ENCODE measurements around the gene MRPS24. TPM values are rescaled to one million over a fixed set of nuclear protein-coding genes. Genes with fewer than 3 reads are reported as not detected.

MRPS24 gene
- total and polyA plus RNA-seq, 2 donors (not counting 3 experiments of a cell fraction or from before 2014, with no cell fraction given), result 105 to 279 TPM

DNA sequence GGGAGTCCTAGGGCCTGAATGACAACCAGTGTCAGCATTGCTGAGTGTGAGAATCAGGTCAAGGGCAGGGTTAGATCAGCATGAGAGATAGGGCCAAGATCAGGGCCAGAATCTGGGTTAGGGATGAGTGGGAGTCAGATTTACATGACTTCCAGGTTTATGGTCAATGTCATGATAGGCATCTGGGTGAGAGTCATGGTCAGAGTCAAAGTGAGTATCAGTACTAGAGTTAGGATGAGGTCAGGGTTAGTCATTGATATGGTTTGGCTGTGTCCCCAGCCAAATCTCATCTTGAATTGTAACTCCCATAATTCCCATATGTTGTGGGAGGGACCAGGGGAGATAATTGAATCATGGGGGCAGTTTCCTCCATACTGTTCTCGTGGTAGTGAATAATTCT lies 12.3 kb downstream of the MRPS24 start:
- Histone ChIP-seq H3K9me1 (replicated peaks; ENCODE audit: control insufficient read depth, extremely low read depth, insufficient read depth, low read length) (no peaks in the 10 kb centered on the region), H3K79me2 (ENCODE audit: control insufficient read depth, insufficient read depth, low read length) (no peaks in the 10 kb centered on the region), H3K9me3 (replicated peaks; ENCODE audit: control insufficient read depth, insufficient read depth, low read length) (no peaks in the 10 kb centered on the region), H3K4me2 (ENCODE audit: insufficient read depth, low read length) (no peak overlapping the region), H3K27me3 (ENCODE audit: control insufficient read depth in 2 of 2, insufficient read depth in 2 of 2, low read length in 2 of 2) (peaks cover 0 to 6% of the 10 kb centered on the region in 2 experiments), H3K4me1 (ENCODE audit: control insufficient read depth, extremely low read depth, insufficient read depth, low read length) (no peaks in the 10 kb centered on the region), H3K36me3 (ENCODE audit: control insufficient read depth in 2 of 2, extremely low read depth in 1 of 2, insufficient read depth in 2 of 2, low read length in 2 of 2) (no peaks in the 10 kb centered on the region), H2AFZ (ENCODE audit: low read depth, low read length) (no peak overlapping the region), H3K9ac (replicated peaks; ENCODE audit: extremely low read depth, insufficient read depth, low read length) (no peak overlapping the region), H3K27ac (ENCODE audit: insufficient read depth, low read depth, low read length) (no peak overlapping the region), H4K20me1 (replicated peaks; ENCODE audit: control insufficient read depth, extremely low read depth, insufficient read depth, low read length) (no peaks in the 10 kb centered on the region), H3K4me3 (replicated peaks in 1 of 3; ENCODE audit: insufficient read depth in 1 of 3, low read depth in 1 of 3, low read length in 3 of 3) (no peak overlapping the region)
- FAIRE-seq, result no peak
- dilution Hi-C loops (cut with MboI; ENCODE audit: extremely low pct_ligation_motif_present, low sequenced_read_pairs) (no loop called here), intact Hi-C loops (cut with micrococcal nuclease) (no loop called here)
- ChIA-PET POLR2A (no interaction called here), CTCF (interaction anchor here (1.0 kb wide), 1 partner anchor 18 kb away, joined by 3 read pairs; no protein-coding TSS in a partner anchor)
- TF ChIP-seq POLR2AphosphoS5 (IDR thresholded peaks at IDR 0.05; ENCODE audit: insufficient read depth, low read depth, low read length) (no peak), JUN (IDR thresholded peaks at IDR 0.05; ENCODE audit: borderline replicate concordance, insufficient read depth, insufficient read length, low read depth) (no peak), GATA2 (IDR thresholded peaks at IDR 0.05; ENCODE audit: insufficient read depth, insufficient read length, low read depth, low read length) (no peak)
- no TSS peak for BruUV-seq (replicated peaks)
- no peak for DNase-seq (ENCODE audit: low read depth, low spot score)

DNA sequence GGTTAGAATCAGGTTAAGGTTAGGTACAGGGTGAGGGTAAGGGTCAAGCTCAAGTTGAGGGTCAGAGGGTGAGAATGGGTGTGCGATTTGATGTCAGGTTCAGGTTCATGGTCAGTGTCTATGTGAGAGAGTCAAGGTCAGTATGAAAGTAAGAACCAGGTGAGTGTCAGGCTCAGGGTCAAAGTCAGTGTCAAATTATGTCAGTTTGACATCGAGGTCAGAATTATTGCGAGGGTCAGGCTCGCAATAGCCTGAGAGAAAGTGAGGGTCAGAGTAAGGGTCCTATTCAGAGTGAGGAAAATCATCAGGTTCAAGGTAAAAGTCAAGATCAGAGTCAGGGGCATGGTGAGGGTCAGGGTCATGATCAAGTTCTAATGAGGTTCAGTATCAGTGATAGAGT lies 13.0 kb downstream of the MRPS24 start:
- Histone ChIP-seq H3K9me1 (replicated peaks; ENCODE audit: control insufficient read depth, extremely low read depth, insufficient read depth, low read length) (no peaks in the 10 kb centered on the region), H3K79me2 (ENCODE audit: control insufficient read depth, insufficient read depth, low read length) (no peaks in the 10 kb centered on the region), H3K4me1 (ENCODE audit: control insufficient read depth, extremely low read depth, insufficient read depth, low read length) (no peaks in the 10 kb centered on the region), H3K9ac (replicated peaks; ENCODE audit: extremely low read depth, insufficient read depth, low read length) (no peak overlapping the region), H3K27ac (ENCODE audit: insufficient read depth, low read depth, low read length) (no peak overlapping the region), H3K4me2 (ENCODE audit: insufficient read depth, low read length) (no peak overlapping the region), H4K20me1 (replicated peaks; ENCODE audit: control insufficient read depth, extremely low read depth, insufficient read depth, low read length) (no peaks in the 10 kb centered on the region), H3K27me3 (ENCODE audit: control insufficient read depth in 2 of 2, insufficient read depth in 2 of 2, low read length in 2 of 2) (peaks cover 0 to 2% of the 10 kb centered on the region in 2 experiments), H2AFZ (ENCODE audit: low read depth, low read length) (no peak overlapping the region), H3K9me3 (replicated peaks; ENCODE audit: control insufficient read depth, insufficient read depth, low read length) (no peaks in the 10 kb centered on the region), H3K36me3 (ENCODE audit: control insufficient read depth in 2 of 2, extremely low read depth in 1 of 2, insufficient read depth in 2 of 2, low read length in 2 of 2) (no peaks in the 10 kb centered on the region), H3K4me3 (replicated peaks in 1 of 3; ENCODE audit: insufficient read depth in 1 of 3, low read depth in 1 of 3, low read length in 3 of 3) (no peak overlapping the region)
- no TSS peak for BruUV-seq (replicated peaks)
- TF ChIP-seq, protein P1, sequence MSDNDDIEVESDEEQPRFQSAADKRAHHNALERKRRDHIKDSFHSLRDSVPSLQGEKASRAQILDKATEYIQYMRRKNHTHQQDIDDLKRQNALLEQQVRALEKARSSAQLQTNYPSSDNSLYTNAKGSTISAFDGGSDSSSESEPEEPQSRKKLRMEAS (IDR thresholded peaks at IDR 0.05; ENCODE audit: insufficient read depth, insufficient read length), result no peak
- TF ChIP-seq MYC (IDR thresholded peaks at IDR 0.05; ENCODE audit: low read depth, low read length), result no peak
- no peak for TF ChIP-seq POLR2AphosphoS5 (IDR thresholded peaks at IDR 0.05; ENCODE audit: insufficient read depth, low read depth, low read length)
- no peak for TF ChIP-seq FOS (IDR thresholded peaks at IDR 0.05; ENCODE audit: borderline replicate concordance, insufficient read depth, low read length)
- TF ChIP-seq GATA2 (IDR thresholded peaks at IDR 0.05; ENCODE audit: insufficient read depth, insufficient read length, low read depth, low read length), result no peak
- TF ChIP-seq POLR2A (IDR thresholded peaks at IDR 0.05; ENCODE audit: low read depth, low read length), result no peak
- TF ChIP-seq EZH2 (IDR thresholded peaks at IDR 0.05; ENCODE audit: borderline replicate concordance, low read depth, low read length, severe bottlenecking), result no peak
- dilution Hi-C loops (cut with MboI; ENCODE audit: extremely low pct_ligation_motif_present, low sequenced_read_pairs) (no loop called here), intact Hi-C loops (cut with micrococcal nuclease) (no loop called here)
- POLR2A ChIA-PET, result no interaction called here
- FAIRE-seq (no peak), DNase-seq (ENCODE audit: low read depth, low spot score) (no peak)
- CTCF ChIA-PET, result interaction anchor here (1.0 kb wide), 1 partner anchor 17 kb away, joined by 3 read pairs; no protein-coding TSS in a partner anchor
